ENCODE measurements around the gene MLLT10. TPM values are rescaled to one million over a fixed set of nuclear protein-coding genes. Genes with fewer than 3 reads are reported as not detected.

Gene MLLT10
- total RNA-seq, 1 donor from 2014 or later = 61.3 TPM

DNA sequence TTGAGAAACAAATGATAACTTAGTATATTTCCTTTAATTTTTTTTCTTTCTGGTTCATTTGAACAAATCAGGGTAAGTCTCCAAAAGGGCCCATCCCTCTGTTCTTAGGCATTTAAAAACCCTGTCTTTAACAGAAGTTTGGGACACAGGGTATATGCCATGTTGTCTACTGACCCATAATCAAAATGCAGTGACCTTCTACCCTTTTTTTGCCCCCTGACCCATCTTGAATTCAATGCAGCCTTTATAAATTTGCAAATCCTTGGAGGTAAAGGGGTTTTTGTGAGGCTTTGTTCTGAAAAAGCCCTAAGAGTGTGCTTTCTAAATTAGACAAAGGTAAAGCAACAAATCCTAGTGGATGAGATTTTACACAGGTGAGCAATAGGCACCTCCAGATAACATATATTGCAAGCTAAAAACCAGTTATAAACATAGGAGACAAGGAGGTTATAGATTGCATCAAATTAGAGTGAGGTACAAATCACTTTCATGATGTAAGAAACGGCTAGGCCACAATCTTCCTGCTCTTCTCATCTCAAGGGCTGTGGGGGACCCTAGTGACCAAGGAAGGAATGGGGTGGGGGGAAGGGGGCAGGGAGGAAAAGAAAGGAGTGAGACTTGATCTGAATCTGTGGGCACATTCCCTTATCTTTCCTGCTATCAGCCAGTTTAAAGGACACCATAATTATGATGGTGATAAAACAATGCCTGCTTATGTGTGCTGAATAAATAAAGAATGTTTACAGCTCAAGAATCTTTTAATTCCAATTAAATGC, 11.2 kb upstream of the MLLT10 start:
- no peak overlapping the region for H2AFZ ChIP-seq (replicated peaks)

DNA sequence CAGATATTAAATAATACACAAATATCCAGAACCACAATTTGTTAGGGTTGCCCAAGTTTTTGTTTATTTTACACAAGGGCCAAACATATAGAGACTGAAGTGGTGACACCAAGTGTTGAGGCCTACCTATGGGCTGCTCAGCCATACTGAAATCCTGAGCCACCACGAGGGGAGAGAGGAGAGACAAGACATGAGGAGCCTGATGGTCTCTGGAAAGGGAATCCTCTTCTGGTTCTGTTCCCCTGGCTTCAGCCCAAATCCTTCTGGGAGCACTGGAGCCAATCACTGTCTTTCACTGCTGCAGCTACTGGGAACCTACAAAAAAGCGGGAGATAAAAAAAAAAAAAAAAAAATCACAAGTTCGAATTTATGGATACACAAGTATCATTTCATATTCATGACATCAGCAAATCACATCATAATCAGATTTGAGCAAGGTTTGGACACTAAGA, 10.4 kb upstream of the MLLT10 start:
- Histone ChIP-seq H3K4me1 (peaks cover 51% of the 10 kb centered on the region), H3K27ac (peak overlapping the region; percentile 99)
- DNase-seq (ENCODE audit: low spot score) = peak; percentile 63

More for the DNA sequence above, 11.2 kb upstream of the MLLT10 start:
- H3K4me1 ChIP-seq = peaks cover 51% of the 10 kb centered on the region
- peaks cover 2% of the 10 kb centered on the region for H3K9me3 Mint-ChIP-seq
- peaks cover 2% of the 10 kb centered on the region for H4K20me1 ChIP-seq (ENCODE audit: low read depth)
- H3K27ac Mint-ChIP-seq = peak overlapping the region; percentile 96
- H3K9me3 ChIP-seq (ENCODE audit: low read depth) = no peaks in the 10 kb centered on the region
- no peak overlapping the region for H3K9ac ChIP-seq
- H3K79me2 ChIP-seq (ENCODE audit: low read depth) = peaks cover 97% of the 10 kb centered on the region
- no peaks in the 10 kb centered on the region for H3K27me3 ChIP-seq
- H3K36me3 Mint-ChIP-seq = peaks cover 5% of the 10 kb centered on the region
- peak overlapping the region; percentile 83 for H3K4me2 ChIP-seq
- peaks cover 53% of the 10 kb centered on the region for H3K4me1 Mint-ChIP-seq
- peaks cover 7% of the 10 kb centered on the region for H3K27me3 Mint-ChIP-seq (ENCODE audit: insufficient read depth, low read depth)
- TF ChIP-seq EZH2phosphoT487 (IDR thresholded peaks at IDR 0.05) (no peak), EZH2 (IDR thresholded peaks at IDR 0.05) (no peak)
- TF ChIP-seq, protein P1, sequence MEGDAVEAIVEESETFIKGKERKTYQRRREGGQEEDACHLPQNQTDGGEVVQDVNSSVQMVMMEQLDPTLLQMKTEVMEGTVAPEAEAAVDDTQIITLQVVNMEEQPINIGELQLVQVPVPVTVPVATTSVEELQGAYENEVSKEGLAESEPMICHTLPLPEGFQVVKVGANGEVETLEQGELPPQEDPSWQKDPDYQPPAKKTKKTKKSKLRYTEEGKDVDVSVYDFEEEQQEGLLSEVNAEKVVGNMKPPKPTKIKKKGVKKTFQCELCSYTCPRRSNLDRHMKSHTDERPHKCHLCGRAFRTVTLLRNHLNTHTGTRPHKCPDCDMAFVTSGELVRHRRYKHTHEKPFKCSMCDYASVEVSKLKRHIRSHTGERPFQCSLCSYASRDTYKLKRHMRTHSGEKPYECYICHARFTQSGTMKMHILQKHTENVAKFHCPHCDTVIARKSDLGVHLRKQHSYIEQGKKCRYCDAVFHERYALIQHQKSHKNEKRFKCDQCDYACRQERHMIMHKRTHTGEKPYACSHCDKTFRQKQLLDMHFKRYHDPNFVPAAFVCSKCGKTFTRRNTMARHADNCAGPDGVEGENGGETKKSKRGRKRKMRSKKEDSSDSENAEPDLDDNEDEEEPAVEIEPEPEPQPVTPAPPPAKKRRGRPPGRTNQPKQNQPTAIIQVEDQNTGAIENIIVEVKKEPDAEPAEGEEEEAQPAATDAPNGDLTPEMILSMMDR (IDR thresholded peaks at IDR 0.05) = peak; percentile 17
- H3F3A ChIP-seq (ENCODE audit: low read depth) = peaks cover 99% of the 10 kb centered on the region
- H3K36me3 ChIP-seq = no peaks in the 10 kb centered on the region
- peak overlapping the region; percentile 93 for H3K4me3 Mint-ChIP-seq
- DNase-seq (ENCODE audit: low spot score) = peak; percentile 68
- H3K4me3 ChIP-seq = peak overlapping the region; percentile 97
- H3K27ac ChIP-seq = peak overlapping the region; percentile 99

DNA sequence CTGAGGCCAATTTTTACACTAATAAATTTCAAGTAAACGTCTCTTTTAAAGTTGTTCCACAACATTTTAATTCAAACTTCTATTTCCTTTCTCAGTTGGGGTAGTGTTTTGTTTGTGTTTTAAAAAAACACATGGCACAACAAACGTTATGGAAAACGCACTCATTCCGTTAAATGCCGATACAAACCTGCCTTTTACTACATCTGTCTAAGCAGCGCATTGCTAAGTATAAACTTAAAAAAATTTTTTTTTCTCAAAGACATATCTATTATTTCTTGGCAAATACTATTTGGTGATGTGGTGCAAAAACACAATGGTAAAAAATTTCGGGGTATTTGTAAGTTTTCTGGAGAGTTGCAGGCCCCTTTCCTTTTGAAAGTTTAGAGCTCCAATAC, 9.9 kb upstream of the MLLT10 start:
- H3K27ac Mint-ChIP-seq = peak overlapping the region; percentile 97
- H2AFZ ChIP-seq (replicated peaks) = no peak overlapping the region
- TF ChIP-seq EZH2 (IDR thresholded peaks at IDR 0.05) = no peak
- no peak for TF ChIP-seq EZH2phosphoT487 (IDR thresholded peaks at IDR 0.05)
- TF ChIP-seq, protein P1 (IDR thresholded peaks at IDR 0.05) = no peak
- peak overlapping the region; percentile 93 for H3K4me3 Mint-ChIP-seq
- peak overlapping the region; percentile 99 for H3K27ac ChIP-seq
- no peaks in the 10 kb centered on the region for H3K27me3 ChIP-seq
- no peak for DNase-seq (ENCODE audit: low spot score)
- H3K4me1 Mint-ChIP-seq = peaks cover 51% of the 10 kb centered on the region
- H3K4me2 ChIP-seq = peak overlapping the region; percentile 83
- H3K9me3 Mint-ChIP-seq = no peaks in the 10 kb centered on the region
- H3K9me3 ChIP-seq (ENCODE audit: low read depth) = no peaks in the 10 kb centered on the region
- peaks cover 97% of the 10 kb centered on the region for H3K79me2 ChIP-seq (ENCODE audit: low read depth)
- H4K20me1 ChIP-seq (ENCODE audit: low read depth) = no peaks in the 10 kb centered on the region
- H3K27me3 Mint-ChIP-seq (ENCODE audit: insufficient read depth, low read depth) = peaks cover 3% of the 10 kb centered on the region
- peak overlapping the region; percentile 74 for H3K9ac ChIP-seq
- peaks cover 99% of the 10 kb centered on the region for H3F3A ChIP-seq (ENCODE audit: low read depth)
- peaks cover 5% of the 10 kb centered on the region for H3K36me3 Mint-ChIP-seq
- peaks cover 51% of the 10 kb centered on the region for H3K4me1 ChIP-seq
- no peaks in the 10 kb centered on the region for H3K36me3 ChIP-seq
- peak overlapping the region; percentile 97 for H3K4me3 ChIP-seq

More for the DNA sequence above, 10.4 kb upstream of the MLLT10 start:
- Histone ChIP-seq H3K4me3 (peak overlapping the region; percentile 97), H3K9ac (no peak overlapping the region), H3K79me2 (ENCODE audit: low read depth) (peaks cover 97% of the 10 kb centered on the region), H3K4me2 (peak overlapping the region; percentile 83), H4K20me1 (ENCODE audit: low read depth) (no peaks in the 10 kb centered on the region), H3K36me3 (no peaks in the 10 kb centered on the region), H2AFZ (replicated peaks) (no peak overlapping the region), H3F3A (ENCODE audit: low read depth) (peaks cover 99% of the 10 kb centered on the region), H3K27me3 (no peaks in the 10 kb centered on the region), H3K9me3 (ENCODE audit: low read depth) (no peaks in the 10 kb centered on the region)
- H3K36me3 Mint-ChIP-seq = peaks cover 5% of the 10 kb centered on the region
- no peak for TF ChIP-seq EZH2 (IDR thresholded peaks at IDR 0.05)
- TF ChIP-seq, protein P1 (IDR thresholded peaks at IDR 0.05) = no peak
- TF ChIP-seq EZH2phosphoT487 (IDR thresholded peaks at IDR 0.05) = no peak
- H3K4me1 Mint-ChIP-seq = peaks cover 53% of the 10 kb centered on the region
- peak overlapping the region; percentile 93 for H3K4me3 Mint-ChIP-seq
- peaks cover 3% of the 10 kb centered on the region for H3K27me3 Mint-ChIP-seq (ENCODE audit: insufficient read depth, low read depth)
- H3K27ac Mint-ChIP-seq = peak overlapping the region; percentile 96
- no peaks in the 10 kb centered on the region for H3K9me3 Mint-ChIP-seq

Data from neural progenitor cell (in vitro differentiated cells).